ENCODE measurements around the gene ESR2.
"Not testable (repeated sequence)": the region's sequence is repeated elsewhere in the genome, so short reads cannot be mapped to it uniquely, and the experiment has no call there.

ESR2 gene

GRCh38 chr14:64218344-64219240 is 75.6 kb downstream of the ESR2 start:
- no peak overlapping the region for H3K9ac ChIP-seq (ENCODE audit: low read length)
- H3K4me1 ChIP-seq (ENCODE audit: insufficient read depth, low read length), result no peaks in the 10 kb centered on the region
- no peak overlapping the region for H3K4me3 ChIP-seq (ENCODE audit: low read depth in 1 of 2, low read length in 2 of 2)
- no peak overlapping the region for H3K27ac ChIP-seq (ENCODE audit: low read depth, low read length)
- no peaks in the 10 kb centered on the region for H3K27me3 ChIP-seq (ENCODE audit: control insufficient read depth in 1 of 2, insufficient read depth in 2 of 2, low read length in 2 of 2)
- H3K9me3 ChIP-seq (ENCODE audit: low read length), result no peaks in the 10 kb centered on the region
- peaks cover 52% of the 10 kb centered on the region for H3K36me3 ChIP-seq (ENCODE audit: insufficient read depth, low read length)

GRCh38 chr14:64217834-64218233 is 76.3 kb downstream of the ESR2 start:
- Histone ChIP-seq H3K27ac (ENCODE audit: low read depth, low read length) (no peak overlapping the region), H3K36me3 (ENCODE audit: insufficient read depth, low read length) (peaks cover 60% of the 10 kb centered on the region), H3K9me3 (ENCODE audit: low read length) (no peaks in the 10 kb centered on the region), H3K27me3 (ENCODE audit: control insufficient read depth in 1 of 2, insufficient read depth in 2 of 2, low read length in 2 of 2) (no peaks in the 10 kb centered on the region), H3K9ac (ENCODE audit: low read length) (no peak overlapping the region), H3K4me1 (ENCODE audit: insufficient read depth, low read length) (no peaks in the 10 kb centered on the region), H3K4me3 (ENCODE audit: low read depth in 1 of 2, low read length in 2 of 2) (no peak overlapping the region)

DNA sequence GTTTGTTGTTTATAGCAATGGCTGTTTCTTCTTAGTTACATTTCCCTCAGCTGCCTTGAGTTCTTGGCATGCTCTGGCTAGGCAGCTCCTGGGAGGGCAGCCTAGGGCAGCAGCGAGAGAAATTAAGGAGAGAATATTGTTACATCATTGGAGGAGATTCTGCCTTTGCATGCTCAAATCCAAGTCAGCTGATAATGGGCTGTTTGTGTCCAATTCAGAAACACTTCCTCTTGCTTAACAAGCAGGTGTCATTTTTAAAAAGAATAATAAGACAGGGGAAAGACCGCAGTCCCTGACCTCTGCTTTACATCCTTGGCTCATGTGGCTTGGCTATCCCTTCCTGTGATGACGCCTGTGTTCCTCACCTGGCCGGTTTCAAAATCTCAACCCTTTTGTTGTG is 76.9 kb downstream of the ESR2 start:
- Histone ChIP-seq H3K9ac (ENCODE audit: low read length) (no peak overlapping the region), H3K27ac (ENCODE audit: low read depth, low read length) (no peak overlapping the region), H3K36me3 (ENCODE audit: insufficient read depth, low read length) (peaks cover 63% of the 10 kb centered on the region), H3K27me3 (ENCODE audit: control insufficient read depth in 1 of 2, insufficient read depth in 2 of 2, low read length in 2 of 2) (no peaks in the 10 kb centered on the region), H3K4me3 (ENCODE audit: low read depth in 1 of 2, low read length in 2 of 2) (no peak overlapping the region), H3K4me1 (ENCODE audit: insufficient read depth, low read length) (no peaks in the 10 kb centered on the region), H3K9me3 (ENCODE audit: low read length) (no peaks in the 10 kb centered on the region)

DNA sequence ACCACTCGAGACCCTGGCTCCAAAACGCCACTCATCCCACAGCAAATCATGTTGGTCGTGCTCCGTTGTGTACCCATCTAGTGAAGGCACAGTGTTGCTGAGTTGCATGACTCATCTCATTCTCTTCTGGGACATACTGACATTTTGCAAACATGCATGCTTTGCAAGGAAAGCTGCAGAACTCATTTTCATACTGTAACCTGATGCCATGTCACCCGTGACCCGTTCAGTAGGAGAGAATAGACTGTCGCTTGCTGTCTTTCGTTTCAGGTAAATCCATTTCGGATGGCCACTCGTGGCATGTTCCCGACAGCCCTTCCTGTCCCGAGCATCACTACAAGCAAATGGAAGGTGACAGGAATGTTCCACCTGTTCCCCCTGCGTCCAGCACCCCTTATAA is 78.2 kb downstream of the ESR2 start:
- Histone ChIP-seq H3K4me3 (ENCODE audit: low read depth in 1 of 2, low read length in 2 of 2) (no peak overlapping the region), H3K9me3 (ENCODE audit: low read length) (no peaks in the 10 kb centered on the region), H3K27me3 (ENCODE audit: control insufficient read depth in 1 of 2, insufficient read depth in 2 of 2, low read length in 2 of 2) (no peaks in the 10 kb centered on the region), H3K27ac (ENCODE audit: low read depth, low read length) (no peak overlapping the region), H3K36me3 (ENCODE audit: insufficient read depth, low read length) (peaks cover 57% of the 10 kb centered on the region), H3K4me1 (ENCODE audit: insufficient read depth, low read length) (no peaks in the 10 kb centered on the region), H3K9ac (ENCODE audit: low read length) (no peak overlapping the region)

GRCh38 chr14:64215274-64215673 is 78.9 kb downstream of the ESR2 start:
- no peak overlapping the region for H3K4me3 ChIP-seq (ENCODE audit: low read depth in 1 of 2, low read length in 2 of 2)
- no peaks in the 10 kb centered on the region for H3K9me3 ChIP-seq (ENCODE audit: low read length)
- H3K9ac ChIP-seq (ENCODE audit: low read length), result no peak overlapping the region
- peaks cover 56% of the 10 kb centered on the region for H3K36me3 ChIP-seq (ENCODE audit: insufficient read depth, low read length)
- no peaks in the 10 kb centered on the region for H3K27me3 ChIP-seq (ENCODE audit: control insufficient read depth in 1 of 2, insufficient read depth in 2 of 2, low read length in 2 of 2)
- no peaks in the 10 kb centered on the region for H3K4me1 ChIP-seq (ENCODE audit: insufficient read depth, low read length)
- no peak overlapping the region for H3K27ac ChIP-seq (ENCODE audit: low read depth, low read length)

- H3K36me3 ChIP-seq (ENCODE audit: insufficient read depth, low read length), result peaks cover 44% of the 10 kb centered on the region
- H3K9ac ChIP-seq (ENCODE audit: low read length), result no peak overlapping the region
- no peak overlapping the region for H3K27ac ChIP-seq (ENCODE audit: low read depth, low read length)
- H3K4me3 ChIP-seq (ENCODE audit: low read depth in 1 of 2, low read length in 2 of 2), result no peak overlapping the region
- no peaks in the 10 kb centered on the region for H3K9me3 ChIP-seq (ENCODE audit: low read length)
- H3K4me1 ChIP-seq (ENCODE audit: insufficient read depth, low read length), result no peaks in the 10 kb centered on the region
- H3K27me3 ChIP-seq (ENCODE audit: control insufficient read depth in 1 of 2, insufficient read depth in 2 of 2, low read length in 2 of 2), result no peaks in the 10 kb centered on the region
These were observed 80.2 kb downstream of the ESR2 start for GRCh38 chr14:64213853-64214570.

- Histone ChIP-seq H3K27ac (ENCODE audit: low read depth, low read length) (no peak overlapping the region), H3K4me1 (ENCODE audit: insufficient read depth, low read length) (no peaks in the 10 kb centered on the region), H3K9ac (ENCODE audit: low read length) (no peak overlapping the region), H3K27me3 (ENCODE audit: control insufficient read depth in 1 of 2, insufficient read depth in 2 of 2, low read length in 2 of 2) (no peaks in the 10 kb centered on the region), H3K4me3 (ENCODE audit: low read depth in 1 of 2, low read length in 2 of 2) (no peak overlapping the region), H3K9me3 (ENCODE audit: low read length) (no peaks in the 10 kb centered on the region), H3K36me3 (ENCODE audit: insufficient read depth, low read length) (peaks cover 44% of the 10 kb centered on the region)
These were observed 81.1 kb downstream of the ESR2 start for GRCh38 chr14:64213086-64213485.

DNA sequence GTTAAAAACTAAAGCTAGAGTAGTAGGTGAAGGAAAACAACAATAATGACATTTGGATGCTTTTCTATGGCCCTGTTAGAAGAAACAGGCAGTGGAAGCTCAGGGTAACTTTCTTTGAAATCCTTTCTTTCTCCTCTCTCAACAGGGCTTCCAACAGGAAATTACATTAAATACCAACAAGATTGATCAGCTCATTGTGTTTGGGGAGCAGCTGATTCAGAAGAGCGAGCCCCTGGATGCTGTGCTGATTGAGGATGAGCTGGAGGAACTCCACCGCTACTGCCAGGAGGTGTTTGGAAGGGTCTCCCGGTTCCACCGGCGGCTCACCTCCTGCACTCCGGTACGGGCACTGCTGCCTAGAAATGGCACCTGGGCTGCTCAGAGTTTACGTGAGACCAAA is 81.5 kb downstream of the ESR2 start:
- Histone ChIP-seq H3K9ac (ENCODE audit: low read length) (no peak overlapping the region), H3K36me3 (ENCODE audit: insufficient read depth, low read length) (peaks cover 44% of the 10 kb centered on the region), H3K4me3 (ENCODE audit: low read depth in 1 of 2, low read length in 2 of 2) (no peak overlapping the region), H3K27me3 (ENCODE audit: control insufficient read depth in 1 of 2, insufficient read depth in 2 of 2, low read length in 2 of 2) (no peaks in the 10 kb centered on the region), H3K9me3 (ENCODE audit: low read length) (no peaks in the 10 kb centered on the region), H3K4me1 (ENCODE audit: insufficient read depth, low read length) (no peaks in the 10 kb centered on the region), H3K27ac (ENCODE audit: low read depth, low read length) (no peak overlapping the region)

- H3K36me3 ChIP-seq (ENCODE audit: insufficient read depth, low read length), result peaks cover 28% of the 10 kb centered on the region
- H3K27me3 ChIP-seq (ENCODE audit: control insufficient read depth in 1 of 2, insufficient read depth in 2 of 2, low read length in 2 of 2); H3K27ac ChIP-seq (ENCODE audit: low read depth, low read length); H3K4me1 ChIP-seq (ENCODE audit: insufficient read depth, low read length); H3K4me3 ChIP-seq (ENCODE audit: low read depth in 1 of 2, low read length in 2 of 2); H3K9me3 ChIP-seq (ENCODE audit: low read length); H3K9ac ChIP-seq (ENCODE audit: low read length): not testable (repeated sequence)
These were observed 83.3 kb downstream of the ESR2 start for GRCh38 chr14:64210912-64211311.

DNA sequence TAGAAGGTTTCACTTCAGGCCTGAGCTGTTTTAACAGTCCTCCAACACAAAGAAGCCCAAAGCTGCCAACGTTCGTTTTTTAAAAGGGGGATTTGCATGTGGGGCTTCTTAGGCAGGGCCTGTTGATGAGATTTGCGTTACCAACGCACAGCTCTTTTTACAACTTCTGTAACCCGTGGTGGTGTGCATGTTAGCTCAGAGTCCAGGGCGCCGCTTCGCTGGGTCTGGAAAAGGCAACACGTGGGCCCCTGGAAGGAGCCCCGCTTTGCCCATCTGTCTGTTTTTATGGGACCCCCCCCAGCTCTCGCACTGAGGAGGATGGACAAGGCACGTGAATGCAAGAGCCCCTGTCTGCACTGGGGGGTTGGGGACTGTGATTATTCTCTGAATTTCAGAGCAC is 84.0 kb downstream of the ESR2 start:
- Histone ChIP-seq H3K4me3 (ENCODE audit: low read depth in 1 of 2, low read length in 2 of 2) (no peak overlapping the region), H3K27ac (ENCODE audit: low read depth, low read length) (no peak overlapping the region), H3K36me3 (ENCODE audit: insufficient read depth, low read length) (peaks cover 25% of the 10 kb centered on the region)

DNA sequence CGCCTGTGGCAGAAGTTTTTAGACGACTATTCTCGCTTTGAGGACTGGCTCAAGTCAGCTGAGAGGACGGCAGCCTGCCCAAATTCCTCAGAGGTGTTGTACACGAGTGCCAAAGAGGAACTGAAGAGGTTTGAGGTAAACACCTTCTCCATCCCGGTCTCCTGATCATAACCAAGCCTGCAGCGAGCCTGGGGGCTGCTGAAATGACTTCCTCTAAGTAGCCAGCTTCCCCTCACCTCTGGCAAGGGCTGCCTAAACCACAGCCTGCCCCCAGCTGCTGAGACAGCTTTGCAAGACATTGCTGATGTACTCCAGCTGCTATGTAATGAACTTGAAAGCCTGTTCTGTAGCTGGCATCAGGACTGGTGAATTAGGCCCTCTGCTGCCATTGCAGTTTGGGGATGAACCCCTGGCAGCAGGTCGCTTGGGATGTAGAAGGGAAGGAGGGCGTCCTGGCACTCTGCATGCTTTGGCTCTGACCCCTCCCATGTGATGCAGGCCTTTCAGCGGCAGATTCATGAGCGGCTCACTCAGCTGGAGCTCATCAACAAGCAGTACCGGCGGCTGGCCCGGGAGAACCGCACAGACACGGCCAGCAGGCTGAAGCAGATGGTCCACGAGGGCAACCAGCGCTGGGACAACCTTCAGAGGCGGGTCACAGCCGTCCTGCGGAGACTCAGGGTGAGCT is 84.6 kb downstream of the ESR2 start:
- Histone ChIP-seq H3K4me3 (ENCODE audit: low read depth in 1 of 2, low read length in 2 of 2) (no peak overlapping the region), H3K27me3 (ENCODE audit: control insufficient read depth in 1 of 2, insufficient read depth in 2 of 2, low read length in 2 of 2) (no peaks in the 10 kb centered on the region), H3K9me3 (ENCODE audit: low read length) (no peaks in the 10 kb centered on the region), H3K36me3 (ENCODE audit: insufficient read depth, low read length) (peaks cover 23% of the 10 kb centered on the region), H3K27ac (ENCODE audit: low read depth, low read length) (no peak overlapping the region), H3K9ac (ENCODE audit: low read length) (no peak overlapping the region), H3K4me1 (ENCODE audit: insufficient read depth, low read length) (no peaks in the 10 kb centered on the region)

More for the DNA sequence above, 84.0 kb downstream of the ESR2 start:
- H3K4me1 ChIP-seq (ENCODE audit: insufficient read depth, low read length), result no peaks in the 10 kb centered on the region
- no peak overlapping the region for H3K9ac ChIP-seq (ENCODE audit: low read length)
- no peaks in the 10 kb centered on the region for H3K27me3 ChIP-seq (ENCODE audit: control insufficient read depth in 1 of 2, insufficient read depth in 2 of 2, low read length in 2 of 2)
- no peaks in the 10 kb centered on the region for H3K9me3 ChIP-seq (ENCODE audit: low read length)

All from muscle layer of colon (tissue), 2 donors.